HFF-Myc (cell line): Measurements from ENCODE around the gene RIC1.
A peak's percentile ranks its signal among the peaks of the same experiment; 100 is the strongest.
"Not testable (repeated sequence)": the region's sequence is repeated elsewhere in the genome, so short reads cannot be mapped to it uniquely, and the experiment has no call there.

ENCODE experiments used
- DNase-seq: peaks from one replicate; pipeline ENCODE4 v3.0.0-alpha.2; 2011; ENCODE audit warnings: low read depth; ENCODE audit errors: extremely low read depth
- H3K4me3 ChIP-seq: replicated peaks from 2 replicates; pipeline ENCODE4 v1.5.1; 2011; ENCODE audit warnings: low read depth, mild to moderate bottlenecking, control low read depth, low read length
- CTCF ChIP-seq: IDR thresholded peaks from 2 replicates; pipeline ENCODE4 v1.5.1; 2012; ENCODE audit warnings: mild to moderate bottlenecking, low read depth, low read length, control low read depth; ENCODE audit errors: missing control alignments

The RIC1 gene

GRCh38 chr9:5628530-5629311 is at the start of gene RIC1:
TSS of gene RIC1 (plus strand) at chr9:5629107. CDS start at chr9:5629310, 203 bp downstream.
- H3K4me3 ChIP-seq: peak within 1 kb of the TSS; percentile 76
- peak; percentile 65 for DNase-seq
- no peak for TF ChIP-seq CTCF

GRCh38 chr9:5579881-5580280 is 49.0 kb upstream of the RIC1 start:
- no peak for DNase-seq
- no peak for TF ChIP-seq CTCF
- no peak overlapping the region for H3K4me3 ChIP-seq

- no peak for DNase-seq
- TF ChIP-seq CTCF: no peak
- no peak overlapping the region for H3K4me3 ChIP-seq
Observed at GRCh38 chr9:5580650-5581049, 48.3 kb upstream of the RIC1 start.

GRCh38 chr9:5581706-5582105 is 47.2 kb upstream of the RIC1 start:
- not testable (repeated sequence) for DNase-seq

GRCh38 chr9:5582835-5583195 is 46.1 kb upstream of the RIC1 start:
- no peak for TF ChIP-seq CTCF
- no peak overlapping the region for H3K4me3 ChIP-seq
- no peak for DNase-seq

More at GRCh38 chr9:5581706-5582105, 47.2 kb upstream of the RIC1 start:
- H3K4me3 ChIP-seq: not testable (repeated sequence)

- no peak for DNase-seq
- H3K4me3 ChIP-seq: no peak overlapping the region
- no peak for TF ChIP-seq CTCF
Observed at GRCh38 chr9:5586391-5586802, 42.5 kb upstream of the RIC1 start.

GRCh38 chr9:5587024-5587423 is 41.9 kb upstream of the RIC1 start:
- DNase-seq: no peak
- no peak for TF ChIP-seq CTCF
- H3K4me3 ChIP-seq: no peak overlapping the region
